ENCODE measurements around the gene NEURL1B. TPM values are rescaled to one million over a fixed set of nuclear protein-coding genes. Genes with fewer than 3 reads are reported as not detected.

The NEURL1B gene
- total RNA-seq, 1 donor from 2014 or later: 11.7 TPM

GRCh38 chr5:172624996-172625964 is 15.8 kb upstream of the NEURL1B start:
- H3K4me3 Mint-ChIP-seq: no peak overlapping the region
- no peaks in the 10 kb centered on the region for H3K27me3 Mint-ChIP-seq (ENCODE audit: low read depth)
- H3K9me3 Mint-ChIP-seq: no peaks in the 10 kb centered on the region
- no peak for DNase-seq (ENCODE audit: low spot score in 2 of 2, unreplicated experiment in 2 of 2)
- H3K4me1 Mint-ChIP-seq: peaks cover 6% of the 10 kb centered on the region
- TF ChIP-seq, protein P1, sequence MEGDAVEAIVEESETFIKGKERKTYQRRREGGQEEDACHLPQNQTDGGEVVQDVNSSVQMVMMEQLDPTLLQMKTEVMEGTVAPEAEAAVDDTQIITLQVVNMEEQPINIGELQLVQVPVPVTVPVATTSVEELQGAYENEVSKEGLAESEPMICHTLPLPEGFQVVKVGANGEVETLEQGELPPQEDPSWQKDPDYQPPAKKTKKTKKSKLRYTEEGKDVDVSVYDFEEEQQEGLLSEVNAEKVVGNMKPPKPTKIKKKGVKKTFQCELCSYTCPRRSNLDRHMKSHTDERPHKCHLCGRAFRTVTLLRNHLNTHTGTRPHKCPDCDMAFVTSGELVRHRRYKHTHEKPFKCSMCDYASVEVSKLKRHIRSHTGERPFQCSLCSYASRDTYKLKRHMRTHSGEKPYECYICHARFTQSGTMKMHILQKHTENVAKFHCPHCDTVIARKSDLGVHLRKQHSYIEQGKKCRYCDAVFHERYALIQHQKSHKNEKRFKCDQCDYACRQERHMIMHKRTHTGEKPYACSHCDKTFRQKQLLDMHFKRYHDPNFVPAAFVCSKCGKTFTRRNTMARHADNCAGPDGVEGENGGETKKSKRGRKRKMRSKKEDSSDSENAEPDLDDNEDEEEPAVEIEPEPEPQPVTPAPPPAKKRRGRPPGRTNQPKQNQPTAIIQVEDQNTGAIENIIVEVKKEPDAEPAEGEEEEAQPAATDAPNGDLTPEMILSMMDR (IDR thresholded peaks at IDR 0.05; ENCODE audit: unreplicated experiment): no peak
- H3K36me3 Mint-ChIP-seq: no peaks in the 10 kb centered on the region
- H3K27ac Mint-ChIP-seq: no peak overlapping the region

DNA sequence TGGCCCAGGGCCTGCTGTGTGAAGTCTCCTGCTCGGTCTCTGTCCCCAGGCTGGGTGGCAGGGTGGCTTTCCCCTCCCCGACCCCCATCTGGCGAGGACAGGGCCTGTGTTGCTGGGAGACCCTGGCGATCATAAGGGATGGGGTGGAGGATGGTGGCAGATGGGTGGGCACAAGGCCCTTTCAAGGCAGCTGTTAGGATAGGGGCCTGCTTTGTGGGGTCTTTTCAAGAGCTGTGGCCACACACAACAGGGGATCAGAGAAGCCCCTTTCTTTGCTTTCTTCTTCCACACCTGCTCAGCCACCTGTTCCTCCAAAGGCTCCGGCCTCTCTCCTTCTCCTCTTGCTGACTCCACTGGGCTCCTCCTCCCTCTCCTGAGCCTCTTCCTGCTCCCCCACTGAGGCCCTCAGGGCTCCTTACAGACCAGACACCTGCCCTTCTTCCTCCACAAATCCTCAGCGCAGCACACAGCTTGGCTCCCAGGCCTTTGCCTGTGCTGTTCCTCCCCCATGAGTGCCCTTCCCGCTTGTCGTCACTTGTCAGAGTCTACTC is 15.0 kb upstream of the NEURL1B start:
- Mint-ChIP-seq H3K27me3 (ENCODE audit: low read depth) (no peaks in the 10 kb centered on the region), H3K4me1 (no peaks in the 10 kb centered on the region), H3K9me3 (no peaks in the 10 kb centered on the region), H3K27ac (no peak overlapping the region), H3K36me3 (no peaks in the 10 kb centered on the region), H3K4me3 (no peak overlapping the region)
- TF ChIP-seq, protein P1 (IDR thresholded peaks at IDR 0.05; ENCODE audit: unreplicated experiment): no peak
- DNase-seq (ENCODE audit: low spot score in 2 of 2, unreplicated experiment in 2 of 2): no peak

GRCh38 chr5:172630082-172630481 is 11.0 kb upstream of the NEURL1B start:
- H3K4me1 Mint-ChIP-seq: no peaks in the 10 kb centered on the region
- H3K4me3 Mint-ChIP-seq: no peak overlapping the region
- H3K9me3 Mint-ChIP-seq: no peaks in the 10 kb centered on the region
- no peak for DNase-seq (ENCODE audit: low spot score in 2 of 2, unreplicated experiment in 2 of 2)
- no peaks in the 10 kb centered on the region for H3K36me3 Mint-ChIP-seq
- TF ChIP-seq, protein P1 (IDR thresholded peaks at IDR 0.05; ENCODE audit: unreplicated experiment): no peak
- no peaks in the 10 kb centered on the region for H3K27me3 Mint-ChIP-seq (ENCODE audit: low read depth)
- no peak overlapping the region for H3K27ac Mint-ChIP-seq

DNA sequence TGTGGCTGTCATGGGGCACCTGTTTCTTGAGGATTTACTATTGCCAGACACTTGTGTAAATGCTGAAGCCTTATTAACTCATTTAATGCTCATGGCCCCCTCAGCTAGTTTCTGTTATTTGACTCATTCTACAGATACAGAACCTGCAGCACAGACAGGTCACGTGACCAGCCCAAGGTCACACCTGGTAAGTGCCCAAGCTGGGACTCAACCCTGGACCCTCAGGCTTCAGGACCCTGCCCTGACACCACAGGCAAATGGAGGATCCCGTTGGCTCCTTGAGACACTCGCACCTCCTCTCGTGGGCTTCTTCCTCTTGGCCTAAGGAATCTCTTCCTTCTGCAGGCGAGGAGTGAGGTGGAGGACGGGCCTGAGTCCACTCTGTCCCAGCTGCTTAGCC is 10.6 kb upstream of the NEURL1B start:
- Mint-ChIP-seq H3K27me3 (ENCODE audit: low read depth) (no peaks in the 10 kb centered on the region), H3K36me3 (no peaks in the 10 kb centered on the region), H3K4me3 (no peak overlapping the region), H3K27ac (no peak overlapping the region), H3K4me1 (no peaks in the 10 kb centered on the region), H3K9me3 (no peaks in the 10 kb centered on the region)
- no peak for DNase-seq (ENCODE audit: low spot score in 2 of 2, unreplicated experiment in 2 of 2)
- TF ChIP-seq, protein P1 (IDR thresholded peaks at IDR 0.05; ENCODE audit: unreplicated experiment): no peak

- Mint-ChIP-seq H3K27ac (no peak overlapping the region), H3K27me3 (ENCODE audit: low read depth) (no peaks in the 10 kb centered on the region), H3K4me1 (no peaks in the 10 kb centered on the region), H3K9me3 (no peaks in the 10 kb centered on the region), H3K4me3 (no peak overlapping the region), H3K36me3 (no peaks in the 10 kb centered on the region)
- TF ChIP-seq, protein P1 (IDR thresholded peaks at IDR 0.05; ENCODE audit: unreplicated experiment): no peak
- DNase-seq (ENCODE audit: low spot score in 2 of 2, unreplicated experiment in 2 of 2): no peak
These were observed 10.1 kb upstream of the NEURL1B start for GRCh38 chr5:172630986-172631385.
